GM12878 (cell line): ENCODE data around the gene HSPB1. TPM values are rescaled to one million over a fixed set of nuclear protein-coding genes. Genes with fewer than 3 reads are reported as not detected.

ENCODE experiments used
- ATAC-seq: fragments of 200-7000 bp; cut with Tn5 transposase; 3 replicates; pipeline ENCODE4 v1.9.1; 2020; ENCODE audit warnings: mild to moderate bottlenecking, moderate library complexity
- BruUV-seq: library from RNA; stranded (reverse); fragments of 400-500 nt; replicated peaks from 2 replicates; lab custom pipeline; 2021; lab: Mats Ljungman, UMichigan
- CTCF ChIA-PET: fragments of 300-600 bp; sonication (Branson Sonifier 250); formaldehyde crosslinking; extraction: SDS; loops from one replicate; lab custom pipeline; 2021; ENCODE audit warnings: inconsistent platforms; lab: Yijun Ruan, JAX
- POLR2A ChIA-PET: fragments of 350-600 bp; formaldehyde crosslinking; extraction: SDS; loops from one replicate; lab custom pipeline; 2021; ENCODE audit warnings: inconsistent platforms; lab: Charles Lee
- RAD21 ChIA-PET: fragments of 300-600 bp; sonication (Branson Sonifier 250); formaldehyde crosslinking; loops from one replicate; lab custom pipeline; 2023; ENCODE audit warnings: antibody characterized with exemption; ENCODE audit not compliant: unreplicated experiment; lab: Charles Lee
- SMC1A ChIA-PET: fragments of 300-600 bp; sonication (Branson Sonifier 250); formaldehyde crosslinking; loops from one replicate; lab custom pipeline; 2023; ENCODE audit not compliant: unreplicated experiment, uncharacterized antibody; lab: Charles Lee
- DNase-seq: peaks from one replicate; pipeline ENCODE4 v3.0.0-alpha.2; 2011; ENCODE audit warnings: low read depth, low spot score
- FAIRE-seq: peaks from 3 replicates; lab custom pipeline; 2011; peaks lifted over from hg19 to GRCh38; lab: Jason Lieb, UNC
- H2AFZ ChIP-seq: 2 replicates; pipeline ENCODE4 v1.6.0; 2011; ENCODE audit warnings: low read depth, low read length, control low read depth; ENCODE audit not compliant: control insufficient read depth
- H3K27ac ChIP-seq: 2 replicates; pipeline ENCODE4 v1.5.1; 2011; ENCODE audit warnings: control low read depth; ENCODE audit not compliant: control insufficient read depth, insufficient read depth
- H3K27me3 ChIP-seq, 2 experiments: replicated peaks in 1 of 2; 2 replicates each; pipeline versions ENCODE4 v1.6.0 to v1.6.1; 2011; ENCODE audit warnings: low read length in 1 of 2; ENCODE audit not compliant: control insufficient read depth in 2 of 2, insufficient read depth in 2 of 2
- H3K36me3 ChIP-seq, 2 experiments: 2 replicates each; pipeline ENCODE4 v1.5.1; 2011; ENCODE audit warnings: low read length in 1 of 2; ENCODE audit not compliant: control insufficient read depth in 2 of 2, insufficient read depth in 2 of 2
- H3K4me1 ChIP-seq: 2 replicates; pipeline ENCODE4 v1.6.1; 2011; ENCODE audit warnings: mild to moderate bottlenecking, low read length, moderate library complexity, mixed read lengths; ENCODE audit not compliant: control insufficient read depth, insufficient read depth
- H3K4me2 ChIP-seq: 2 replicates; pipeline ENCODE4 v1.6.0; 2011; ENCODE audit warnings: control low read depth; ENCODE audit not compliant: control insufficient read depth, insufficient read depth
- H3K4me3 ChIP-seq: fragments of 200-600 bp; sonication (generic); 2 replicates; pipeline ENCODE4 v1.5.1; 2016
- H3K79me2 ChIP-seq: 2 replicates; pipeline ENCODE4 v1.6.0; 2011; ENCODE audit warnings: low read length; ENCODE audit not compliant: control insufficient read depth, insufficient read depth
- H3K9ac ChIP-seq: 2 replicates; pipeline ENCODE4 v1.8.0; 2011; ENCODE audit warnings: low read length, control low read depth, mixed read lengths; ENCODE audit not compliant: control insufficient read depth, insufficient read depth
- H3K9me3 ChIP-seq: replicated peaks from 3 replicates; pipeline ENCODE4 v1.5.1; 2011; ENCODE audit warnings: mild to moderate bottlenecking, low read length; ENCODE audit not compliant: control insufficient read depth, insufficient read depth
- H4K20me1 ChIP-seq: 2 replicates; pipeline ENCODE4 v1.6.0; 2011; ENCODE audit not compliant: control insufficient read depth, insufficient read depth
- HDAC2 ChIP-seq: fragments of 200-600 bp; sonication (generic); IDR thresholded peaks from 2 replicates; pipeline ENCODE4 v1.6.1; 2017
- POLR2A ChIP-seq: IDR thresholded peaks from 2 replicates; pipeline ENCODE4 v1.6.1; 2011; ENCODE audit warnings: low read depth, mild to moderate bottlenecking, low read length
- ZSCAN29 ChIP-seq: fragments of 450-650 bp; IDR thresholded peaks from 2 replicates; pipeline ENCODE4 v1.6.1; 2017; ENCODE audit warnings: mild to moderate bottlenecking, moderate library complexity
- whole genome bisulfite sequencing: methylation state at CpG from one replicate; pipeline ENCODE4 v1.1.6; 2016; ENCODE audit warnings: low lambda C conversion rate; ENCODE audit not compliant: insufficient replicate concordance, insufficient coverage; ENCODE audit errors: missing lambda C conversion rate; 5-methylcytosine and 5-hydroxymethylcytosine counted together
- in situ Hi-C: fragments of 300-500 bp; cut with MboI; formaldehyde crosslinking; loops from 9 replicates; pipeline ENCODE4 v1.14.3; 2018; ENCODE audit warnings: mixed read lengths
- intact Hi-C: fragments of 100-400 bp; cut with micrococcal nuclease; formaldehyde crosslinking; loops from one replicate; pipeline ENCODE4 v1.14.2; 2022; ENCODE audit not compliant: unreplicated experiment
- polyA plus RNA-seq, 11 experiments: library from polyadenylated mRNA; depleted of rRNA in 4 of 11; unstranded in 6 of 11; stranded (reverse) in 5 of 11; fragments of >200 nt; fragmentation: Nextera tagmentation in 4 of 11; fragmentation: Illumina TruSeq in 1 of 11; extraction: Ambion mirVana in 4 of 11; extraction: Trizol in 1 of 11; gene quantifications; 1 replicate in 1 of 11; 2 replicates in 10 of 11; pipeline versions ENCODE4 v1.2.1 to v1.2.3, GENCODE V29; 2011 to 2016; ENCODE audit warnings: inconsistent platforms in 2 of 11, missing spikeins in 2 of 11, low read depth in 1 of 11
- total RNA-seq, 4 experiments: library from RNA; depleted of rRNA in 3 of 4; stranded (reverse); fragments of >200 nt in 3 of 4; fragmentation: Illumina TruSeq in 1 of 4; extraction: Trizol in 1 of 4; gene quantifications; 2 replicates each; pipeline versions ENCODE4 v1.2.1 to v1.2.3, GENCODE V29; 2013 to 2021
- TF ChIP-seq, protein P1 (sequence below): fragments of 450-650 bp; IDR thresholded peaks from 2 replicates; pipeline ENCODE4 v1.6.1; 2018; ENCODE audit warnings: borderline replicate concordance, mild to moderate bottlenecking; ENCODE audit not compliant: partially characterized antibody

HSPB1 gene
- total and polyA plus RNA-seq, 10 of the 15 experiments (the other 5 are each of a cell fraction or from before 2014, with no cell fraction given) = 13.7 to 297 (median 62.0) TPM

DNA sequence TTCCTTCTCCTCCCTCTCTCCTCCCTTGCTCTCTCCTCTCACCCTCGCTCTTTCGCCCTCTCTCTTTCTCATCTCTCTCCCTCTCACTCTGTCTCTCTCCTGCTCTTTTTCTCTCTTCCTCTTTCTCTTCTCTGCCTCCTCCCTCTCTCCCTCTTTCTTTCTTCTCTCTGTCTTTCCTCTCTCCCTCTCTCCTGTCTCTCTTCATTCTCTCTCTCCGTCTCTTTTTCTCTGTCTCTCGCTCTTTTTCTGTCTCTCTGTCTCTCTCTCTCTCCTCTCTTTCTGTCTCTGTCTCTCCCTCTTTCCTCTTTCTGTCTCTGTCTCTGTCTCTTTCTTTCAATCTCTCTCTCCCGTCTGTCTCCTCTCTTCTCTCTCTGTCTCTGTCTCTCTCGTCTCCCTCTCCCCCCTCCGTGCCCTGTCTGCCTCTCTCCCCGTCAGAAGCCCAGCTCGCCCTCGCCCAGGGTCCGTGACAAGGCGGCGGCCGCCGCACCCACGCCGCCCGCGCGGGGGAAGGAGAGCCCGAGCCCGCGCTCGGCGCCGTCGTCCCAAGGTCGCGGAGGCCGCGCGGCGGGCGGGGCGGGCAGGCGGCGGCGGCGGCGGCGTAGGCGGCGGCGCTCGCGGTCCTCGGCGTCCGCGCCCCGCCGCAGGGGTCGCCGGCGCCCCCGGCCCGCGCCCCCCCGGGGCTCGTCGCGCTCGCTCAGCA, 21.3 kb upstream of the HSPB1 start:
- Histone ChIP-seq H3K27ac (no peak overlapping the region), H3K27me3 (peaks cover 4 to 7% of the 10 kb centered on the region in 2 experiments; a peak in 3 of 4 replicates), H2AFZ (no peak overlapping the region), H3K36me3 (no peaks in the 10 kb centered on the region), H3K4me2 (no peak overlapping the region), H3K9ac (no peak overlapping the region), H3K79me2 (no peaks in the 10 kb centered on the region), H4K20me1 (no peaks in the 10 kb centered on the region), H3K4me1 (no peaks in the 10 kb centered on the region), H3K4me3 (no peak overlapping the region), H3K9me3 (no peaks in the 10 kb centered on the region)
- no peak for FAIRE-seq
- ChIA-PET SMC1A (no interaction called here), POLR2A (no interaction called here), RAD21 (no interaction called here), CTCF (interaction anchor here (0.8 to 0.9 kb wide), 2 partner anchors 10 to 12 kb away, joined by 3 to 5 read pairs; no protein-coding TSS in a partner anchor)
- no peak for TF ChIP-seq HDAC2
- TF ChIP-seq, protein P1, sequence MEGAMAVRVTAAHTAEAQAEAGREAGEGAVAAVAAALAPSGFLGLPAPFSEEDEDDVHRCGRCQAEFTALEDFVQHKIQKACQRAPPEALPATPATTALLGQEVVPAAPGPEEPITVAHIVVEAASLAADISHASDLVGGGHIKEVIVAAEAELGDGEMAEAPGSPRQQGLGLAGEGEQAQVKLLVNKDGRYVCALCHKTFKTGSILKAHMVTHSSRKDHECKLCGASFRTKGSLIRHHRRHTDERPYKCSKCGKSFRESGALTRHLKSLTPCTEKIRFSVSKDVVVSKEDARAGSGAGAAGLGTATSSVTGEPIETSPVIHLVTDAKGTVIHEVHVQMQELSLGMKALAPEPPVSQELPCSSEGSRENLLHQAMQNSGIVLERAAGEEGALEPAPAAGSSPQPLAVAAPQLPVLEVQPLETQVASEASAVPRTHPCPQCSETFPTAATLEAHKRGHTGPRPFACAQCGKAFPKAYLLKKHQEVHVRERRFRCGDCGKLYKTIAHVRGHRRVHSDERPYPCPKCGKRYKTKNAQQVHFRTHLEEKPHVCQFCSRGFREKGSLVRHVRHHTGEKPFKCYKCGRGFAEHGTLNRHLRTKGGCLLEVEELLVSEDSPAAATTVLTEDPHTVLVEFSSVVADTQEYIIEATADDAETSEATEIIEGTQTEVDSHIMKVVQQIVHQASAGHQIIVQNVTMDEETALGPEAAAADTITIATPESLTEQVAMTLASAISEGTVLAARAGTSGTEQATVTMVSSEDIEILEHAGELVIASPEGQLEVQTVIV = peak; percentile 31
- no peak for TF ChIP-seq POLR2A
- TF ChIP-seq ZSCAN29 = no peak
- intact Hi-C loops = no loop called here
- no TSS peak for BruUV-seq
- ATAC-seq = no peak
- 21% methylated on average over 36 of the region's 63 CpGs for WGBS
- no peak for DNase-seq
- in situ Hi-C loops = no loop called here
